HFFc6 (cell line): Measurements from ENCODE around the gene GABRG3. TPM values are rescaled to one million over a fixed set of nuclear protein-coding genes. Genes with fewer than 3 reads are reported as not detected.

Experiments used
- DNase-seq: peaks from one replicate; pipeline ENCODE4 v3.0.0-alpha.2; 2018
- H3K27ac Mint-ChIP-seq: 2 replicates; pipeline ENCODE4 v1.8.0; 2020; ENCODE audit warnings: mild to moderate bottlenecking, mixed read lengths
- H3K27me3 Mint-ChIP-seq: 2 replicates; pipeline ENCODE4 v1.8.0; 2021; ENCODE audit warnings: mild to moderate bottlenecking, moderate library complexity, mixed read lengths; ENCODE audit not compliant: insufficient read depth
- H3K36me3 Mint-ChIP-seq: 2 replicates; pipeline ENCODE4 v1.8.0; 2021; ENCODE audit warnings: low read depth, mixed read lengths
- H3K4me1 Mint-ChIP-seq: 2 replicates; pipeline ENCODE4 v1.8.0; 2020; ENCODE audit warnings: low read depth, mixed read lengths
- H3K4me3 Mint-ChIP-seq: 2 replicates; pipeline ENCODE4 v1.8.0; 2020; ENCODE audit warnings: mild to moderate bottlenecking, moderate library complexity, mixed read lengths
- H3K9me3 Mint-ChIP-seq: 2 replicates; pipeline ENCODE4 v1.8.0; 2020; ENCODE audit warnings: mild to moderate bottlenecking, mixed read lengths
- CTCF ChIP-seq: fragments of 200-600 bp; sonication (generic); IDR thresholded peaks from 2 replicates; pipeline ENCODE4 v1.5.0; 2021; ENCODE audit warnings: antibody characterized with exemption, mild to moderate bottlenecking
- total RNA-seq, 6 experiments: library from RNA; stranded (reverse); fragmentation: NEBNext Ultra II Directional; extraction: Animal tissue kit (Norgen Biotek cat#: 25700); gene quantifications; 2 replicates in 1 of 6; 3 replicates in 5 of 6; pipeline ENCODE4 v1.2.3, GENCODE V29; 2021

Gene GABRG3
- total RNA-seq, 6 experiments from 2014 or later = not detected

- peaks cover 2% of the 10 kb centered on the region for H3K27me3 Mint-ChIP-seq
- no peak overlapping the region for H3K4me3 Mint-ChIP-seq
- no peak for DNase-seq
- no peak overlapping the region for H3K27ac Mint-ChIP-seq
- no peak for TF ChIP-seq CTCF
- H3K4me1 Mint-ChIP-seq = no peaks in the 10 kb centered on the region
- peaks cover 7% of the 10 kb centered on the region; the same call in 1 of the 2 replicates for H3K36me3 Mint-ChIP-seq
- peaks cover 63% of the 10 kb centered on the region for H3K9me3 Mint-ChIP-seq
These were observed 283.8 kb downstream of the GABRG3 start for GRCh38 chr15:27254801-27255200.

GRCh38 chr15:27256446-27256845, 285.5 kb downstream of the GABRG3 start:
- no peak overlapping the region for H3K27ac Mint-ChIP-seq
- H3K27me3 Mint-ChIP-seq = peaks cover 2% of the 10 kb centered on the region

GRCh38 chr15:27258287-27258686, 287.3 kb downstream of the GABRG3 start:
- peaks cover 7% of the 10 kb centered on the region; the same call in 1 of the 2 replicates for H3K36me3 Mint-ChIP-seq
- H3K4me1 Mint-ChIP-seq = no peaks in the 10 kb centered on the region
- no peak overlapping the region for H3K4me3 Mint-ChIP-seq
- no peak for TF ChIP-seq CTCF
- no peak overlapping the region for H3K27ac Mint-ChIP-seq
- peaks cover 61% of the 10 kb centered on the region for H3K9me3 Mint-ChIP-seq
- peaks cover 2% of the 10 kb centered on the region; the same call in 1 of the 2 replicates for H3K27me3 Mint-ChIP-seq
- no peak for DNase-seq

More at GRCh38 chr15:27256446-27256845, 285.5 kb downstream of the GABRG3 start:
- H3K9me3 Mint-ChIP-seq = peaks cover 54% of the 10 kb centered on the region
- no peak overlapping the region for H3K4me3 Mint-ChIP-seq
- no peaks in the 10 kb centered on the region for H3K4me1 Mint-ChIP-seq
- DNase-seq = no peak
- H3K36me3 Mint-ChIP-seq = peaks cover 7% of the 10 kb centered on the region; the same call in 1 of the 2 replicates
- no peak for TF ChIP-seq CTCF

GRCh38 chr15:27260523-27260922, 289.5 kb downstream of the GABRG3 start:
- H3K4me1 Mint-ChIP-seq = no peaks in the 10 kb centered on the region
- peaks cover 2% of the 10 kb centered on the region; the same call in 1 of the 2 replicates for H3K27me3 Mint-ChIP-seq

GRCh38 chr15:27268923-27269322, 297.9 kb downstream of the GABRG3 start:
- H3K27me3 Mint-ChIP-seq = peaks cover 2% of the 10 kb centered on the region
- no peak for DNase-seq

More at GRCh38 chr15:27260523-27260922, 289.5 kb downstream of the GABRG3 start:
- H3K4me3 Mint-ChIP-seq = no peak overlapping the region
- DNase-seq = no peak
- no peak overlapping the region for H3K27ac Mint-ChIP-seq
- peaks cover 67% of the 10 kb centered on the region for H3K9me3 Mint-ChIP-seq
- peaks cover 6% of the 10 kb centered on the region; the same call in 1 of the 2 replicates for H3K36me3 Mint-ChIP-seq
- TF ChIP-seq CTCF = no peak

More at GRCh38 chr15:27268923-27269322, 297.9 kb downstream of the GABRG3 start:
- Mint-ChIP-seq H3K27ac (no peak overlapping the region), H3K4me1 (no peaks in the 10 kb centered on the region), H3K9me3 (peaks cover 79% of the 10 kb centered on the region), H3K4me3 (no peak overlapping the region), H3K36me3 (no peaks in the 10 kb centered on the region; the same call in 1 of the 2 replicates)
- TF ChIP-seq CTCF = no peak
